Astrocyte of the cerebellum (primary cell): Measurements from ENCODE around the gene KRTAP5-2.

ENCODE experiments used
- DNase-seq: peaks from one replicate; pipeline ENCODE4 v3.0.0-alpha.2; 2011; ENCODE audit warnings: low read depth
- H3K4me3 ChIP-seq: 2 replicates; pipeline ENCODE4 v1.5.1; 2011; ENCODE audit warnings: mild to moderate bottlenecking, low read depth, low read length, moderate library complexity
- CTCF ChIP-seq: IDR thresholded peaks from 2 replicates; pipeline ENCODE4 v1.5.1; 2012; ENCODE audit warnings: low read length, low read depth, moderate library complexity, mild to moderate bottlenecking; ENCODE audit errors: missing control alignments
- in situ Hi-C: cut with HindIII; loops from 2 replicates; pipeline ENCODE4 v1.10.0; 2017; ENCODE audit warnings: low sequenced_read_pairs

KRTAP5-2 gene

GRCh38 chr11:1573903-1574237 lies 24.2 kb downstream of the KRTAP5-2 start:
- in situ Hi-C loops: no loop called here
- DNase-seq: no peak
- no peak overlapping the region for H3K4me3 ChIP-seq
- no peak for TF ChIP-seq CTCF

GRCh38 chr11:1573077-1573902 lies 24.8 kb downstream of the KRTAP5-2 start:
- no peak for DNase-seq
- TF ChIP-seq CTCF: no peak
- no peak overlapping the region for H3K4me3 ChIP-seq
- in situ Hi-C loops: no loop called here

GRCh38 chr11:1572197-1573076 lies 25.7 kb downstream of the KRTAP5-2 start, which contains the start of gene DUSP8:
TSS of gene DUSP8 (minus strand) at chr11:1572271. CDS start at chr11:1565826, 6,445 bp downstream.
- H3K4me3 ChIP-seq: peak within 1 kb of the TSS; percentile 43
- peak; percentile 44 for DNase-seq
- TF ChIP-seq CTCF: no peak
- in situ Hi-C loops: no loop called here

- no peak for DNase-seq
- no peak for TF ChIP-seq CTCF
- in situ Hi-C loops: no loop called here
- H3K4me3 ChIP-seq: peak overlapping the region; percentile 43
These were observed 26.3 kb downstream of the KRTAP5-2 start for GRCh38 chr11:1571760-1572196.

- TF ChIP-seq CTCF: no peak
- peak overlapping the region; percentile 43 for H3K4me3 ChIP-seq
- in situ Hi-C loops: no loop called here
- no peak for DNase-seq
These were observed 27.0 kb downstream of the KRTAP5-2 start for GRCh38 chr11:1570896-1571759.

- in situ Hi-C loops: no loop called here
- no peak for TF ChIP-seq CTCF
These were observed 27.6 kb downstream of the KRTAP5-2 start for GRCh38 chr11:1570531-1570895.

More at GRCh38 chr11:1570531-1570895, 27.6 kb downstream of the KRTAP5-2 start:
- H3K4me3 ChIP-seq: peak overlapping the region; percentile 43
- DNase-seq: no peak
